GM23248 (cell line): Measurements from ENCODE around the gene MAP4K3. TPM values are rescaled to one million over a fixed set of nuclear protein-coding genes. Genes with fewer than 3 reads are reported as not detected.

Experiments used
- DNase-seq: peaks from one replicate; pipeline ENCODE4 v3.0.0-alpha.2; 2015
- H2AFZ ChIP-seq: fragments of 200-600 bp; sonication (generic); 2 replicates; pipeline ENCODE4 v1.6.1; 2016; ENCODE audit warnings: antibody characterized with exemption
- H3F3A ChIP-seq: fragments of 200-600 bp; sonication (generic); 2 replicates; pipeline ENCODE4 v1.6.1; 2016; ENCODE audit warnings: mild to moderate bottlenecking, antibody characterized with exemption, mixed run types; ENCODE audit not compliant: insufficient read depth
- H3K27ac ChIP-seq: fragments of 200-600 bp; sonication (generic); 2 replicates; pipeline ENCODE4 v1.5.1; 2016; ENCODE audit warnings: mild to moderate bottlenecking
- H3K27me3 ChIP-seq: fragments of 200-600 bp; sonication (generic); replicated peaks from 2 replicates; pipeline ENCODE4 v1.6.1; 2016; ENCODE audit warnings: mild to moderate bottlenecking; ENCODE audit not compliant: insufficient read depth
- H3K36me3 ChIP-seq: fragments of 200-600 bp; sonication (generic); 2 replicates; pipeline ENCODE4 v1.6.1; 2016; ENCODE audit warnings: low read depth, mild to moderate bottlenecking
- H3K4me1 ChIP-seq: fragments of 200-600 bp; sonication (generic); 2 replicates; pipeline ENCODE4 v1.6.1; 2016; ENCODE audit warnings: mild to moderate bottlenecking; ENCODE audit not compliant: insufficient read depth
- H3K4me2 ChIP-seq: fragments of 200-600 bp; sonication (generic); one replicate; pipeline ENCODE4 v1.6.1; 2016; ENCODE audit warnings: mild to moderate bottlenecking; ENCODE audit not compliant: unreplicated experiment
- H3K4me3 ChIP-seq: fragments of 200-600 bp; sonication (generic); 2 replicates; pipeline ENCODE4 v1.5.1; 2016; ENCODE audit warnings: mild to moderate bottlenecking
- H3K79me2 ChIP-seq: fragments of 200-600 bp; sonication (generic); 2 replicates; pipeline ENCODE4 v1.6.1; 2016; ENCODE audit warnings: mild to moderate bottlenecking; ENCODE audit not compliant: insufficient read depth
- H3K9ac ChIP-seq: fragments of 200-600 bp; sonication (generic); 2 replicates; pipeline ENCODE4 v1.6.1; 2016; ENCODE audit warnings: mild to moderate bottlenecking
- H3K9me2 ChIP-seq: fragments of 200-600 bp; sonication (generic); 2 replicates; pipeline ENCODE4 v1.6.1; 2016; ENCODE audit warnings: mixed run types, mild to moderate bottlenecking, moderate library complexity; ENCODE audit not compliant: insufficient read depth
- H3K9me3 ChIP-seq: fragments of 200-600 bp; sonication (generic); one replicate; pipeline ENCODE4 v1.6.1; 2017; ENCODE audit warnings: low read depth
- H4K20me1 ChIP-seq: fragments of 200-600 bp; sonication (generic); 2 replicates; pipeline ENCODE4 v1.6.0; 2016; ENCODE audit not compliant: insufficient read depth
- EZH2 ChIP-seq: fragments of 200-600 bp; sonication (generic); IDR thresholded peaks from 2 replicates; pipeline ENCODE4 v1.6.1; 2018; ENCODE audit warnings: antibody characterized with exemption, mild to moderate bottlenecking; ENCODE audit not compliant: insufficient read depth, poor library complexity, severe bottlenecking
- EZH2phosphoT487 ChIP-seq: fragments of 200-600 bp; sonication (generic); IDR thresholded peaks from 2 replicates; pipeline ENCODE4 v1.6.1; 2018; ENCODE audit warnings: antibody characterized with exemption, moderate library complexity, mild to moderate bottlenecking, low read depth; ENCODE audit not compliant: insufficient read depth
- WGBS, 2 experiments: methylation state at CpG; one replicate each; pipeline ENCODE4 v1.1.6; 2015 to 2017; ENCODE audit warnings: low lambda C conversion rate in 2 of 2, low coverage in 1 of 2; ENCODE audit errors: missing lambda C conversion rate in 2 of 2; 5-methylcytosine and 5-hydroxymethylcytosine counted together
- in situ Hi-C: fragments of 300-500 bp; cut with MboI; formaldehyde crosslinking; loops from 2 replicates; pipeline ENCODE4 v1.15.0; 2020
- polyA plus RNA-seq: library from polyadenylated mRNA; unstranded; fragments of >200 nt; fragmentation: Nextera tagmentation; extraction: Ambion mirVana; gene quantifications from 2 replicates; pipeline ENCODE4 v1.2.1, GENCODE V29; 2016
- total RNA-seq: library from RNA; depleted of rRNA; stranded (reverse); fragments of >200 nt; shearing (Covaris generic); gene quantifications from 2 replicates; pipeline ENCODE4 v1.2.3, GENCODE V29; 2014

The MAP4K3 gene
- total and polyA plus RNA-seq, 2 experiments from 2014 or later, result 9.9 to 32.0 TPM

DNA sequence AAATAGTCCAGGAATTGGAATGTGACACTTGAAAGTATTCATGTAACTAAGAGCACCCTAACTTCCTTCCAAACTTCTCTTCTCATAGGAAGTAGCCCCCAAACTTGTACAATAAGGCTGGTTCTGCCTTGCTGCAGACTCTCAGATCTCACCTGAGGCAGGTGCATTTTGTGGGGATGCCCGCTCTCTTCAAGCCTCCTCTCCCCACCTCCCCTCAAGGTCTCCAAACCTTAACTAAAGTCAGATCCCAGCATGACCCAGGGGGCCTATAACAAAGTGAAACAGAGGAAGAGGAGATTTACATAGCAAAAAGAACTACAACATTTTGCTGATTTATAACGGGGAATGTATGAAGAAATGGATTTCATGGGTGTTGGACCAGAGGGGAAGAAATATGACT lies 216.9 kb downstream of the MAP4K3 start:
- no peaks in the 10 kb centered on the region for H3K9me2 ChIP-seq
- no peak overlapping the region for H3K9ac ChIP-seq
- H3K4me1 ChIP-seq, result no peaks in the 10 kb centered on the region
- no peaks in the 10 kb centered on the region for H4K20me1 ChIP-seq
- TF ChIP-seq EZH2, result no peak
- TF ChIP-seq EZH2phosphoT487, result no peak
- no peak overlapping the region for H3K4me2 ChIP-seq
- no peak overlapping the region for H3K4me3 ChIP-seq
- no peak overlapping the region for H3K27ac ChIP-seq
- no peaks in the 10 kb centered on the region for H3K9me3 ChIP-seq
- H2AFZ ChIP-seq, result no peak overlapping the region
- no peak for DNase-seq
- H3F3A ChIP-seq, result no peaks in the 10 kb centered on the region
- no peaks in the 10 kb centered on the region for H3K36me3 ChIP-seq
- 97 to 99% methylated on average over 2 of the region's 2 CpGs for WGBS, 2 experiments
- H3K27me3 ChIP-seq, result no peaks in the 10 kb centered on the region
- in situ Hi-C loops, result loop anchor here (10.0 kb wide), 1 partner anchor 95 kb away; the partner anchor contains the start of gene SOS1
- no peaks in the 10 kb centered on the region for H3K79me2 ChIP-seq

GRCh38 chr2:39218391-39218790 lies 218.7 kb downstream of the MAP4K3 start:
- Histone ChIP-seq H3K9me2 (no peaks in the 10 kb centered on the region), H3K9ac (no peak overlapping the region), H3K27ac (no peak overlapping the region), H3K9me3 (no peaks in the 10 kb centered on the region), H3K4me2 (no peak overlapping the region), H3F3A (no peaks in the 10 kb centered on the region), H3K79me2 (no peaks in the 10 kb centered on the region), H3K4me1 (no peaks in the 10 kb centered on the region), H2AFZ (no peak overlapping the region), H3K27me3 (no peaks in the 10 kb centered on the region), H4K20me1 (no peaks in the 10 kb centered on the region), H3K36me3 (no peaks in the 10 kb centered on the region), H3K4me3 (no peak overlapping the region)
- WGBS, 2 experiments, result 92 to 95% methylated on average over 5 of the region's 5 CpGs
- no peak for DNase-seq
- TF ChIP-seq EZH2phosphoT487, result no peak
- no peak for TF ChIP-seq EZH2
- in situ Hi-C loops, result no loop called here

DNA sequence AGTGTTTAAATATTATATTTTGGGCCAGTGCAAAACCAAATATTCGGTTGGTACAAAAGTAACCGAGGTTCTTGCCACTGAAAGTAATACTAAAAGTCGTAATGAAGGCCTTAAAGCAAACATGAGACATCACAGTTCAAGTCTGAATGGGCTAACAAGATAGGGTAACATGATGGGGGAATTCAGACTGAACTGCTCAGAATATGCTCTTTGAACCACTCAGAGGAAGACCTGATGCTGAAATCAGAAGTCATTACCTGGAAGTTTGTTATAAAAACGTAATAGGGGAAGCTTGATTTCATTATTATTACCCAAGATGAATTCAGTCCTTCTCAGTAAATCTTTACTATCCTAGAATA lies 219.9 kb downstream of the MAP4K3 start:
- H3K4me3 ChIP-seq, result no peak overlapping the region
- H3K9me2 ChIP-seq, result no peaks in the 10 kb centered on the region
- no peak overlapping the region for H2AFZ ChIP-seq
- no peaks in the 10 kb centered on the region for H3K27me3 ChIP-seq
- 78 to 88% methylated on average over 4 of the region's 4 CpGs for WGBS, 2 experiments
- H3F3A ChIP-seq, result no peaks in the 10 kb centered on the region
- H3K36me3 ChIP-seq, result no peaks in the 10 kb centered on the region
- no peak overlapping the region for H3K9ac ChIP-seq
- TF ChIP-seq EZH2phosphoT487, result no peak
- no peak for TF ChIP-seq EZH2
- no peaks in the 10 kb centered on the region for H3K4me1 ChIP-seq
- in situ Hi-C loops, result no loop called here
- no peaks in the 10 kb centered on the region for H3K9me3 ChIP-seq
- DNase-seq, result no peak
- no peaks in the 10 kb centered on the region for H3K79me2 ChIP-seq
- no peak overlapping the region for H3K27ac ChIP-seq
- no peak overlapping the region for H3K4me2 ChIP-seq
- H4K20me1 ChIP-seq, result no peaks in the 10 kb centered on the region

GRCh38 chr2:39216346-39217191 lies 220.5 kb downstream of the MAP4K3 start:
- 84 to 87% methylated on average over 12 of the region's 12 CpGs for WGBS, 2 experiments
- in situ Hi-C loops, result no loop called here
- no peaks in the 10 kb centered on the region for H3K27me3 ChIP-seq

More at GRCh38 chr2:39216346-39217191, 220.5 kb downstream of the MAP4K3 start:
- H3K4me3 ChIP-seq, result no peak overlapping the region
- H4K20me1 ChIP-seq, result no peaks in the 10 kb centered on the region
- no peaks in the 10 kb centered on the region for H3F3A ChIP-seq
- no peak for TF ChIP-seq EZH2
- no peak for TF ChIP-seq EZH2phosphoT487
- H3K4me1 ChIP-seq, result no peaks in the 10 kb centered on the region
- no peak overlapping the region for H2AFZ ChIP-seq
- H3K79me2 ChIP-seq, result no peaks in the 10 kb centered on the region
- H3K27ac ChIP-seq, result no peak overlapping the region
- H3K4me2 ChIP-seq, result no peak overlapping the region
- no peaks in the 10 kb centered on the region for H3K36me3 ChIP-seq
- H3K9me2 ChIP-seq, result no peaks in the 10 kb centered on the region
- no peaks in the 10 kb centered on the region for H3K9me3 ChIP-seq
- DNase-seq, result no peak
- H3K9ac ChIP-seq, result no peak overlapping the region
